Activated naive CD8-positive, alpha-beta T cell (primary cell): ENCODE data around the gene MAZ.
A peak's percentile ranks its signal among the peaks of the same experiment; 100 is the strongest.
"Not testable (repeated sequence)": the region's sequence is repeated elsewhere in the genome, so short reads cannot be mapped to it uniquely, and the experiment has no call there.

Source experiments
- H3K27ac Mint-ChIP-seq: one replicate; pipeline ENCODE4 v1.8.0; 2021; ENCODE audit warnings: mixed read lengths
- H3K27me3 Mint-ChIP-seq: one replicate; pipeline ENCODE4 v1.8.0; 2021; ENCODE audit warnings: mixed read lengths
- H3K36me3 Mint-ChIP-seq: one replicate; pipeline ENCODE4 v1.8.0; 2021; ENCODE audit warnings: mixed read lengths
- H3K4me1 Mint-ChIP-seq: one replicate; pipeline ENCODE4 v1.8.0; 2021; ENCODE audit warnings: low read depth, mixed read lengths
- H3K4me3 Mint-ChIP-seq: one replicate; pipeline ENCODE4 v1.8.0; 2021; ENCODE audit warnings: mild to moderate bottlenecking, mixed read lengths
- H3K9me3 Mint-ChIP-seq: one replicate; pipeline ENCODE4 v1.8.0; 2021; ENCODE audit warnings: low read depth, mixed read lengths

Gene MAZ

DNA sequence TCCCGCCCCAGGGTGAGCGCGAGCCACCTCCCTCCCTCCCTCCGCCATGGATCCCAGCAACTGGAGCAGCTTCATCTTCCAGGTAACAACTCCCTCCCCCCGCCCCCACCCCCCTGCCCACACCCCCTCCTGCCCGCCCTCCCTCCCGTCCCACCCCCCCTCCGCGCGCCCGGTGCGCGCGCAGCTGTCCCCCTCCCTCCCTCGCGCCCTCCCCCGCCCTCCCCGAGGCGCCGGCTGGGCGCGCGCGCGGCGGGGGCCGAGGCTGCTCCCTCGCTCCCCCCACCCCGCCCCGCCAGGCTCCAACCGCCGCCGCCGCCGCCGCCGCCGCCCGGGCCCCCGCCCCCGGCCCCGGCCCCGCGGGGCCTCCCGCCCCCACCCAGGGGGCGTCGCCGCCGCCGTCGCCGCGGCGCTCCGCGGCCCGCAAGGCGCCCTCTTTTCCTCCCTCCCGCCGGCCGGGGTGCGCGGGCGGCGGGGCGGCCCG is at the start of gene MAZ:
Gene MAZ, plus strand, starts transcription at position 431 of the 481 bp plus-strand sequence. CDS start 173 bp downstream, outside the sequence.
- peaks cover 37% of the 10 kb centered on the region for H3K4me1 Mint-ChIP-seq
- H3K36me3 Mint-ChIP-seq = peaks cover 9% of the 10 kb centered on the region
- no peaks in the 10 kb centered on the region for H3K27me3 Mint-ChIP-seq
- H3K27ac Mint-ChIP-seq = peak within 1 kb of the TSS; percentile 100
- no peaks in the 10 kb centered on the region for H3K9me3 Mint-ChIP-seq
- peak within 1 kb of the TSS; percentile 97 for H3K4me3 Mint-ChIP-seq

DNA sequence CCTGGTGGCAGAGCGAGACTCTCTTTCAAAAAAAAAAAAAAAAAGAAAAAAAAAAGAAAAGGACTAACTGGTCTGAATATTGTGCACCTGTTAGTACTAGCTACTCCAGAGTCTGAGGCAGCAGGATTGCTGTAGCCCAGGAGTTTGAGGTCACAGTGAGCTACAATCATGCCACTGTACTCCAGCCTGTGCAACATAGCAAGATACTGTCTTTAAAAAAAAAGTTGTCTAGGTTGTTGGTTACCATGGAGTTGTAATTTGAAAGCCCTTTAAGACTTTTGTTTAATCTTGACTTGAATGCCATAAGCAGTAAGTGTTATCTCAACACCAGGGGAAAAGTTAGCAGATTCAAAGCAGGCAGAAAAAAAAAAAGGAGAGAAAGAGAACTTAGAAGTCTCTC is 49.7 kb upstream of the MAZ start:
- no peak overlapping the region for H3K4me3 Mint-ChIP-seq
- no peak overlapping the region for H3K27ac Mint-ChIP-seq
- H3K27me3 Mint-ChIP-seq = no peaks in the 10 kb centered on the region
- H3K4me1 Mint-ChIP-seq = peaks cover 35% of the 10 kb centered on the region
- H3K36me3 Mint-ChIP-seq = no peaks in the 10 kb centered on the region
- no peaks in the 10 kb centered on the region for H3K9me3 Mint-ChIP-seq

- H3K4me3 Mint-ChIP-seq, H3K27me3 Mint-ChIP-seq: not testable (repeated sequence)
- peaks cover 35% of the 10 kb centered on the region for H3K4me1 Mint-ChIP-seq
These were observed 49.2 kb upstream of the MAZ start for GRCh38 chr16:29757086-29757485.

DNA sequence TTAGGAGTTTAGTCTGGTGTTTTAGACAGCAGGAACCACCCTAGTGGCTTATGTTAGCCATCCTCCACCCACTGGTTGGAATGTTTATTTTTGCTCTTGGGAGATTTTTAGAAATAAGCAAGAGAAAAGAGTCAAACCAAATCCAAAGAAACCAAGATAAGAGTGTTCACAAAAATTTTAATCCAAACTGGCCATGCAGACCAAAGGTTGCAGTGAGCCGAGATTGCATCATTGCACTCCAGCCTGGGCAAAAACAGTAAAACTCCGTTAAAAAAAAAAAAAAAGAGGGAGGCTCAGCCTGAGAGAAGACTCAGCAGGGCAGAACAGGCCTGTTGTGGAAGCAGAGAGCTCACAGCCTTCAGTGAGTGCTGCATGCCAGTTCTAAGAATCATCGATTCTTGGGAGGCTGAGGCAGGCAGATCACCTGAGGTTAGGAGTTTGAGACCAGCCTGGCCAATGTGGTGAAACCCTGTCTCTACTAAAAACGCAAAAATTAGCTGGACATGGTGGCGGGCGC is 48.3 kb upstream of the MAZ start:
- H3K36me3 Mint-ChIP-seq = no peaks in the 10 kb centered on the region
- H3K4me1 Mint-ChIP-seq = peaks cover 35% of the 10 kb centered on the region
- H3K27me3 Mint-ChIP-seq = no peaks in the 10 kb centered on the region
- no peak overlapping the region for H3K27ac Mint-ChIP-seq
- H3K9me3 Mint-ChIP-seq = no peaks in the 10 kb centered on the region
- H3K4me3 Mint-ChIP-seq = no peak overlapping the region

More at GRCh38 chr16:29757086-29757485, 49.2 kb upstream of the MAZ start:
- H3K9me3 Mint-ChIP-seq, H3K27ac Mint-ChIP-seq, H3K36me3 Mint-ChIP-seq: not testable (repeated sequence)

DNA sequence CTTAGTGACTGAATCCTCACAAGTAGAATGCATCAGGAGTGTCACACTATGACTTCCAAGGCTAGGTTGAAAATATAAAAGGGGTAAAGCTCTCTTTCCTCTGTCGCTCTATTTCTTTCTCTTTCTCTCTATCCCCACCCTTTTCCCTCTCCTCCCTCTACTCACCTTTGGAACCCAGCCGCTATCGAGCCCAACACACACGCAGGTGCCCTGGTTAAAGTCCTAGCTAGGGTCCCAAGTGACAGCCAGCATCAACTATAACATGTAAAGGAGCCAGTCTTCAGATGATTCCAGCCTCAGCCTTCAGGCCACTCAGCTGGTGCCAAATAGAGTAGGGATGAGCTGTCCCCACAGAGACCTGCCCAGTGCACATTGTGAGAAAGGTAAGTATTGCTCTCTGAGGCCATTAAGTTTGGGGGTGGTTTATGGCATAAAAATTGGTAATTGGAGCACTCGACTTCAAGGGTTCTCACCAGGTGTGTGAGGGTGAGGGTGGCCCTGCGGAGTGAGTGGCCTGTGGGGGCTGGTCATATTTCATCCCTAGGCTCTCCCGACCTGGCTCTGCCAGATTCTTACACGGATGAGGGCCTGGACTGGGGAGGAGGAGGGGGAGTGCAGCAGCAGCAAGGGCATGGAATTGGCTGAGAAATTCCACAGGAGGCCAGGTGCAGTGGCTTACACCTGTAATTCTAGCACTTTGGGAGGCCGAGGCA is 45.6 kb upstream of the MAZ start:
- Mint-ChIP-seq H3K36me3 (no peaks in the 10 kb centered on the region), H3K27ac (peak overlapping the region; percentile 64), H3K9me3 (no peaks in the 10 kb centered on the region), H3K4me1 (peaks cover 24% of the 10 kb centered on the region), H3K27me3 (no peaks in the 10 kb centered on the region), H3K4me3 (no peak overlapping the region)

GRCh38 chr16:29761280-29761651 is 45.1 kb upstream of the MAZ start:
- H3K4me3 Mint-ChIP-seq, H3K36me3 Mint-ChIP-seq, H3K9me3 Mint-ChIP-seq, H3K27ac Mint-ChIP-seq, H3K27me3 Mint-ChIP-seq: not testable (repeated sequence)
- H3K4me1 Mint-ChIP-seq = peaks cover 24% of the 10 kb centered on the region

DNA sequence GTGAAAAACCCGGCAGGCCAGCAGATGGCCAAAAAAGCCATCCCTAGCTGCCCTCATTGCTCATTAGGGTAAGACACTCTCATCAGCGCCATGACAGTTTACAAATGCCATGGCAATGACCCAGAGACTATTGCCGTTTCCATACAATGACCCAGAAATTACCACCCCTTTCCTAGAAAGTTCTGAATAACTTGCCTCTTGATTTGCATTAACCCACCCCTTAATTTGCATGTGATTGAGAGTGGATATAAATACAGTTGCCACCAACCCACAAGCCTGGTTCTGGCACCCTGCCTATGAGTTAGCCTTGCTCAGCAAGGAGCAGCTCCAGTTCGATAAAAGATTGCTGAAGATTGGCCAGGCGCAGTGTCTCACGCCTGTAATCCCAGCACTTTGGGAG is 44.4 kb upstream of the MAZ start:
- no peaks in the 10 kb centered on the region for H3K36me3 Mint-ChIP-seq
- H3K4me1 Mint-ChIP-seq = peaks cover 19% of the 10 kb centered on the region
- no peaks in the 10 kb centered on the region for H3K27me3 Mint-ChIP-seq
- no peak overlapping the region for H3K4me3 Mint-ChIP-seq
- H3K9me3 Mint-ChIP-seq = no peaks in the 10 kb centered on the region
- no peak overlapping the region for H3K27ac Mint-ChIP-seq

DNA sequence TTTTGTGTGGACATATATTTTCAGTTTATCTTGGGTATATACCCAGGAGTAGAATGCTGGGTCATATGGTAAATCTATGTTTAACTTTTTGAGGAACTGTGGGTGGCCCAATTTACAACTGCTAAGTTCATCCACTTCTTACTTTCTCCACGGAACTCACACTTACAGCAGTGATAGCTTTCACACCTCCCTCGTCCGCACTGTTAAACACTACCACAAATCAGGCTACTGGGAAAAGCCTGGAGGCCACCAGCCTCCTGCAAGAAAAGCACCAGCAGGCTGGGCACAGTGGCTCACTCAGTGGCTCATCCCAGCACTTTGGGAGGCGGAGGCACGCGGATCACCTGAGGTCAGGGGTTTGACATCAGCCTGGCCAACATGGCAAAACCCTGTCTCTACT is 43.0 kb upstream of the MAZ start:
- Mint-ChIP-seq H3K4me3 (no peak overlapping the region), H3K4me1 (peaks cover 10% of the 10 kb centered on the region), H3K36me3 (no peaks in the 10 kb centered on the region), H3K9me3 (no peaks in the 10 kb centered on the region), H3K27me3 (no peaks in the 10 kb centered on the region), H3K27ac (no peak overlapping the region)

DNA sequence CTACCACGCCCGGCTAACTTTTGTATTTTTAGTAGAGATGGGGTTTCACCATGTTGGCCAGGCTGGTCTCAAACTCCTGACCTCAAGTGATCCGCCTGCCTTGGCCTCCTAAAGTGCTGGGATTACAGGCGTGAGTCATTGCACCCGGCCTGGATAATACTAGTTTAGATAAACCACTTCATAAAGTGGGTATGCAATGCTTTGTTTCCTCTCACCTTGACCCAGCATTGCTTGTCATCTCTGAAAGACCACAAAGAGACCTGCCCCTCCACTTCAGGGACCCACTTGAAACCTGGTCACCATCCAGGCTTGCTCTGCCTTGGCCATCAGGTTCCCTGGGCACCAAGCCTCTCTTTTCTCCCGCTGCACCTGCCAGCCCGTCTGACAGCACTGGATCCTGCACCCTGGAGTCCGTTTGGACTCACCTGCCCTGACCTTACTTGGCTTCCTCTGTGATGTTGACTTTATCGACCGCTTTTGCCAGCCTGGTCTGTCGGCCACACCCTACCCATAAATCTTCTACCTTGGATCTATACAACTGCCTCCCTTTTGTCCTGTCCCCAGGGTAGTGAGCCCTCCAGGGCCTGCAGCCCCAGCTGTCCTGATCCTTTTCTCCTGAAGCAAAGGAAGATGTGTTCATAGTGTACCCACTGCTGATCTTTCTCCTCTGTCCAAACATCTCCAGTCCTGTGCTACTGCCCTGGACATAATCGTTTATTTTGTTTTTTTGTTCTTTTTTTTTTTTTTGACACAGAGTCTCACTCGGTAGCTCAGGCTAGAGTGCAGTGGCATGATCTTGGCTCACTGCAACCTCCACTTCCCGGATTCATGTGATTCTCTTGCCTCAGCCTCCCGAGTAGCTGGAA is 40.9 kb upstream of the MAZ start:
- Mint-ChIP-seq H3K9me3 (no peaks in the 10 kb centered on the region), H3K27ac (no peak overlapping the region), H3K27me3 (no peaks in the 10 kb centered on the region), H3K36me3 (no peaks in the 10 kb centered on the region), H3K4me3 (no peak overlapping the region), H3K4me1 (peaks cover 9% of the 10 kb centered on the region)

DNA sequence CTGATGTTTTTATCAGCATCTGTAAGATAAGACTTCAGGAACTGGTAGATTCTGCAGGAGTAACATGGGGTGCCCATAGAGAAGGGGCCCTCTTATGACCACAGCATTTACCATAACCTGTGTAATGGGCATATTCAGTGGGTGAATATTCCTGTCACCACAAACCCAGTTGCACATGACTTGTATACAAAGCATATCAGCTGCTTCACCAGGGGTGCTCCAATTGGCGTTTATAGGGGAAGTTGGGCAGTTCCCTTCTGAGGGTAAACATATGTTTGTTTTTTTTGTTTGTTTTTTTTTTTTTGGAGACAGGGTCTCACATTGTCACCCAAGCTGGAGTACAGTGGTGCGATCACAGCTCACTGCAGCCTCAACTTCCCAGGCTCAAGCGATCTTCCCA is 39.8 kb upstream of the MAZ start:
- Mint-ChIP-seq H3K4me3 (no peak overlapping the region), H3K27me3 (no peaks in the 10 kb centered on the region), H3K36me3 (no peaks in the 10 kb centered on the region), H3K9me3 (no peaks in the 10 kb centered on the region), H3K4me1 (peaks cover 6% of the 10 kb centered on the region), H3K27ac (no peak overlapping the region)

DNA sequence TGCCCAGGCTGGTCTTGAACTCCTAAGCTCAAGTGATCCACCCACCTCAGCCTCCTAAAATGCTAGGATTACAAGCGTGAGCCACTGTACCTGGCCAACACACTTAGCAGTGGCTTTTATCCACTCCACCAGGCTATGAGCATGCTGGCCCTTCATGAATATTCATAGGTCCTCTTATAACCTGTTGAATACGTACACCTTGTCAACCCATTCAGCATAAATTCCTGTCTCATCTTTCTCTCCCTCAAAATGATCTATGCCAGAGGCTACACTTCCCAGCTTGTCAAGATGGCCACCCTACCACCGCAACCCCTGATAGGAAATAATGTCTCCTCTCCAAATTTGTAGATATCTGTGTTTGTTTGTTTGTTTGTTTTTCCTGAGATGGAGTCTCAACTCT is 39.3 kb upstream of the MAZ start:
- Mint-ChIP-seq H3K27me3 (no peaks in the 10 kb centered on the region), H3K4me1 (peaks cover 6% of the 10 kb centered on the region), H3K27ac (no peak overlapping the region)

DNA sequence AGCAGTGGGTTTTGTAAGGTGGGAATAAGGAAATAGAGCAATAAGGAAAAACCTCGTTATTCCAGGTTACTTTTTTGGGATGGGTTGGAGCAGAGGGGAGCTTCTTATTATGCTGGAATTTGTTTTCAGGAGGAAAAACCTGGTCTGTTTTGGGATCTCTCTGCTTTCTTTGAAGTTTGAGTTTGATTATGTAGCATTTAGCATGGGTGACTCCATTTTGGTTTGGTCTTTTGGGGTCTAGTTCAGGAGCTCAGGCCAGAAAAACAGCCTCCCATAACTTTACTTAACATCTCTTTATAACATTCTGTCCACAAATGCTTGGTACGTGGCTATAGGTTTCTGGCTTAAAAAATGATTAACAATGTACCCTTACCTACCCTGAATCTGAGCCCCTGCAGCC is 36.8 kb upstream of the MAZ start:
- Mint-ChIP-seq H3K4me1 (peaks cover 8% of the 10 kb centered on the region), H3K4me3 (no peak overlapping the region), H3K27me3 (no peaks in the 10 kb centered on the region), H3K36me3 (no peaks in the 10 kb centered on the region), H3K9me3 (no peaks in the 10 kb centered on the region), H3K27ac (no peak overlapping the region)

More for the DNA sequence above, 39.3 kb upstream of the MAZ start:
- no peaks in the 10 kb centered on the region for H3K9me3 Mint-ChIP-seq
- H3K36me3 Mint-ChIP-seq = no peaks in the 10 kb centered on the region
- H3K4me3 Mint-ChIP-seq = no peak overlapping the region

DNA sequence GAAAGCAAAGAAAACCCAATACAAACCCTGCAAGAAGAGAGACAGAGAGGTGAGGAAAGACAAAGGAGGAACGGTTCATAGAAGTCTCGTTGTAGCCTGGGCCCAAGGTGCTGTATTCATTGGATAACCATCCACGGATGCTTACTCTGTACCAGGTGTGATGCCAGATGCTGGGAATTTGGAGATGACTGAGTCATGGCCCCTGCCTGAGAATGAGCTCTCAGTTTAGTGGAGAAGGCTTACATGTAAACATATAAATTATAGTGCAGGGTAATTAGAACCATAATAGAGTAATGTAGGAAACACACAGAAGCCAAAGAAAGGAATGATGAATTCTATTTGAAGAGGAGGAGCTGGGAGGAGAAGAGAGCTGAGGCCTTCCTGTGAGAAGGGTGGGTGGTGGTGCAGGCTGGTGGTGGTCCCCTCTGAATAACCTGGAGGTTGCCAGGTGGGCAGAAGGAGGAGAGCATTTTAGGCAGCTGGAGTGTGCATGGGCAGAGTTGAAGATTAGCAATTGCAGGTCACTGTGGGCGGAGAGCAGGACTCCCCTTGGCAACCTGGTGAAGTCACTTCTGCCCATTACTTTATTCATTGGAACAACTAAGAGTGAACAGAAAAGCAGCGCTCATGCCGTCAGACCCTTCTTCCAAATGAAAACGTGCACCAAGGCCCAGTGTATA is 35.9 kb upstream of the MAZ start:
- H3K4me3 Mint-ChIP-seq = no peak overlapping the region
- H3K9me3 Mint-ChIP-seq = no peaks in the 10 kb centered on the region
- H3K27me3 Mint-ChIP-seq = no peaks in the 10 kb centered on the region
- H3K27ac Mint-ChIP-seq = no peak overlapping the region
- no peaks in the 10 kb centered on the region for H3K36me3 Mint-ChIP-seq
- peaks cover 10% of the 10 kb centered on the region for H3K4me1 Mint-ChIP-seq

DNA sequence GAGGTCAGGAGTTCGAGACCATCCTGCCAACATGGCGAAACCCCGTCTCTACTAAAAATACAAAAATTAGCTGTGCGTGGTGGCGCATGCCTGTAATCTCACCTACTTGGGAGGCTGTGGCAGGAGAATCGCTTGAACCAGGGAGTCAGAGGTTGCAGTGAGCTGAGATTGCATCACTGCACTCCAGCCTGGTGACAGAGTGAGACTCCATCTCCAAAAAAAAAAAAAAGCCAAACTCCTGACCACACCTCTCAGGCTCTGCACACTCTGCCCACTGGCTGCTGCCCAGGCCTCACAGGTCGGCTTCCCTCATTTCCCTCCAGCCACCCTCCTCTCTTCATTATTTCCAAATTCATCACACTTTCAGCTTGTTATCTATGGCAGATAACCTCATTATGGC is 34.0 kb upstream of the MAZ start:
- not testable (repeated sequence) for H3K27me3 Mint-ChIP-seq, H3K9me3 Mint-ChIP-seq, H3K27ac Mint-ChIP-seq, H3K4me3 Mint-ChIP-seq, H3K36me3 Mint-ChIP-seq, H3K4me1 Mint-ChIP-seq

DNA sequence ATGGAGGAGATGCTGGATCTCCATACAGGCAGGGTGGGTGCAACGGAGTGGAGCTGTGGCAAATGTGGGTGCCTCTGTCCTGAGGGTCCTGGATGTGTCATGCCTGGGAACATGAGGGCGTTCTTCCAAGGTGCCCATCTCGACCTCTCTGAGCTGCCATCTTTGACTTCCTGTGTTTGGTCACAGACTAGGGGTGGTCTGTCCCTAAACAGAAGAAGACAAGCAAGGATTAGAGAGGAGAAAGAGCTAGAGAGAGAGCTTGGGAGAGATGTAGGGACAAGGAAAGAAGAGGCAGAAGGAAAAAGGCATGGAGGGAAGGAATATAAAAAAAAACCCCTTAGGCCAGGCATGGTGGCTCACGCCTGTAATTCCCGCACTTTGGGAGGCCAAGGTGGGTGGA is 31.6 kb upstream of the MAZ start:
- no peak overlapping the region for H3K27ac Mint-ChIP-seq
- no peaks in the 10 kb centered on the region for H3K27me3 Mint-ChIP-seq
- H3K4me1 Mint-ChIP-seq = peaks cover 8% of the 10 kb centered on the region
- no peak overlapping the region for H3K4me3 Mint-ChIP-seq
- H3K9me3 Mint-ChIP-seq = no peaks in the 10 kb centered on the region
- H3K36me3 Mint-ChIP-seq = no peaks in the 10 kb centered on the region
